Esophagus (tissue), 2 donors: ENCODE results near the gene CCSER2. TPM values are rescaled to one million over a fixed set of nuclear protein-coding genes. Genes with fewer than 3 reads are reported as not detected.
"Not testable (repeated sequence)": the region's sequence is repeated elsewhere in the genome, so short reads cannot be mapped to it uniquely, and the experiment has no call there.

Experiments
- H3K27ac ChIP-seq, 2 donors: one replicate each; pipeline ENCODE4 v1.5.1; 2013; ENCODE audit warnings: low read depth in 2 of 2, mild to moderate bottlenecking in 2 of 2, inconsistent platforms in 1 of 2, low read length in 1 of 2, moderate library complexity in 1 of 2
- H3K27me3 ChIP-seq, 2 donors: one replicate each; pipeline ENCODE4 v1.6.1; 2013; ENCODE audit warnings: low read length in 2 of 2, control low read depth in 1 of 2, mild to moderate bottlenecking in 1 of 2; ENCODE audit not compliant: insufficient read depth in 2 of 2, control insufficient read depth in 1 of 2
- H3K36me3 ChIP-seq, 2 donors: one replicate each; pipeline ENCODE4 v1.6.1; 2013; ENCODE audit warnings: low read length in 1 of 2; ENCODE audit not compliant: control insufficient read depth in 2 of 2, insufficient read depth in 2 of 2
- H3K4me1 ChIP-seq, 2 donors: one replicate each; pipeline ENCODE4 v1.6.1; 2013; ENCODE audit warnings: low read length in 1 of 2; ENCODE audit not compliant: control insufficient read depth in 2 of 2, insufficient read depth in 2 of 2
- H3K4me3 ChIP-seq, 2 donors: one replicate each; pipeline ENCODE4 v1.5.1; 2013; ENCODE audit warnings: low read length in 2 of 2, mild to moderate bottlenecking in 2 of 2, low read depth in 1 of 2, moderate library complexity in 1 of 2
- H3K9me3 ChIP-seq, 2 donors: one replicate each; pipeline ENCODE4 v1.6.1; 2013; ENCODE audit warnings: mild to moderate bottlenecking in 2 of 2, low read depth in 1 of 2, low read length in 1 of 2, moderate library complexity in 1 of 2; ENCODE audit not compliant: control insufficient read depth in 2 of 2, insufficient read depth in 1 of 2
- WGBS, 2 donors: extraction: QIAGEN DNeasy Blood & Tissue Kit; methylation state at CpG; one replicate each; pipeline ENCODE4 v1.1.7; 2013; 5-methylcytosine and 5-hydroxymethylcytosine counted together
- polyA plus RNA-seq, 2 donors: library from polyadenylated mRNA; stranded (reverse); fragments of 200-250 nt; gene quantifications; one replicate each; pipeline ENCODE4 v1.2.3, GENCODE V29; 2013
- donor health status: healthy with polysubstance abuse.
- donor health status: Bipolar disorder and iron deficiency.

Gene CCSER2
- 10 to 100 TPM; 10.0 to 11.6 TPM for polyA plus RNA-seq

GRCh38 chr10:84328418-84329195 lies at the start of gene CCSER2:
TSS of gene CCSER2 (plus strand) at chr10:84328589. CDS start at chr10:84371053, 42,464 bp downstream.
- H3K36me3 ChIP-seq, result no peaks in the 10 kb centered on the region
- H3K27me3 ChIP-seq, result no peaks in the 10 kb centered on the region
- peak within 1 kb of the TSS; percentile 98 to 99 for H3K4me3 ChIP-seq
- H3K9me3 ChIP-seq, result no peaks in the 10 kb centered on the region
- peak within 1 kb of the TSS; percentile 93 to 94 for H3K27ac ChIP-seq
- WGBS, 2 donors, result 0 to 1% methylated on average over 76 to 104 of the region's 104 CpGs
- H3K4me1 ChIP-seq, result peaks cover 0 to 2% of the 10 kb centered on the region in 2 donors

- not testable (repeated sequence) for H3K4me1 ChIP-seq
Observed at GRCh38 chr10:84279876-84280475, 48.4 kb upstream of the CCSER2 start.

GRCh38 chr10:84286695-84287094 lies 41.7 kb upstream of the CCSER2 start:
- Histone ChIP-seq H3K9me3 (no peaks in the 10 kb centered on the region), H3K4me3 (no peak overlapping the region), H3K27ac (no peak overlapping the region), H3K36me3 (no peaks in the 10 kb centered on the region), H3K27me3 (no peaks in the 10 kb centered on the region), H3K4me1 (no peaks in the 10 kb centered on the region)

More at GRCh38 chr10:84279876-84280475, 48.4 kb upstream of the CCSER2 start:
- 66 to 73% methylated on average over 30 of the region's 31 CpGs for WGBS, 2 donors
- H3K27ac ChIP-seq, H3K9me3 ChIP-seq, H3K4me3 ChIP-seq, H3K36me3 ChIP-seq, H3K27me3 ChIP-seq: not testable (repeated sequence)

- no peaks in the 10 kb centered on the region for H3K36me3 ChIP-seq
- no peaks in the 10 kb centered on the region for H3K4me1 ChIP-seq
- H3K27me3 ChIP-seq, result no peaks in the 10 kb centered on the region
- H3K27ac ChIP-seq, result no peak overlapping the region
- no peaks in the 10 kb centered on the region for H3K9me3 ChIP-seq
- H3K4me3 ChIP-seq, result no peak overlapping the region
- 93 to 98% methylated on average over 1 of the region's 1 CpG for WGBS, 2 donors
Observed at GRCh38 chr10:84288151-84288550, 40.2 kb upstream of the CCSER2 start.

GRCh38 chr10:84289521-84290200 lies 38.7 kb upstream of the CCSER2 start:
- no peak overlapping the region for H3K4me3 ChIP-seq
- no peaks in the 10 kb centered on the region for H3K27me3 ChIP-seq
- no peaks in the 10 kb centered on the region for H3K4me1 ChIP-seq
- H3K27ac ChIP-seq, result no peak overlapping the region
- WGBS, 2 donors, result 57 to 86% methylated on average over 1 of the region's 1 CpG
- no peaks in the 10 kb centered on the region for H3K9me3 ChIP-seq
- H3K36me3 ChIP-seq, result no peaks in the 10 kb centered on the region

- Histone ChIP-seq H3K9me3 (no peaks in the 10 kb centered on the region), H3K36me3 (no peaks in the 10 kb centered on the region), H3K4me3 (no peak overlapping the region), H3K27me3 (no peaks in the 10 kb centered on the region), H3K4me1 (no peaks in the 10 kb centered on the region), H3K27ac (no peak overlapping the region)
- WGBS, 2 donors, result 54 to 67% methylated on average over 3 of the region's 3 CpGs
Observed at GRCh38 chr10:84290235-84290634, 38.2 kb upstream of the CCSER2 start.

GRCh38 chr10:84291384-84291783 lies 37.0 kb upstream of the CCSER2 start:
- no peaks in the 10 kb centered on the region for H3K9me3 ChIP-seq
- H3K27ac ChIP-seq, result no peak overlapping the region
- H3K27me3 ChIP-seq, result no peaks in the 10 kb centered on the region
- WGBS, 2 donors, result 32 to 42% methylated on average over 1 of the region's 1 CpG
- no peak overlapping the region for H3K4me3 ChIP-seq
- H3K4me1 ChIP-seq, result no peaks in the 10 kb centered on the region
- H3K36me3 ChIP-seq, result no peaks in the 10 kb centered on the region

- Histone ChIP-seq H3K27ac (no peak overlapping the region), H3K4me3 (no peak overlapping the region), H3K27me3 (no peaks in the 10 kb centered on the region), H3K4me1 (no peaks in the 10 kb centered on the region), H3K9me3 (no peaks in the 10 kb centered on the region), H3K36me3 (no peaks in the 10 kb centered on the region)
- WGBS, 2 donors, result 95 to 96% methylated on average over 2 of the region's 2 CpGs
Observed at GRCh38 chr10:84292502-84292901, 35.9 kb upstream of the CCSER2 start.

GRCh38 chr10:84293171-84293570 lies 35.2 kb upstream of the CCSER2 start:
- H3K4me1 ChIP-seq, result no peaks in the 10 kb centered on the region
- H3K36me3 ChIP-seq, result no peaks in the 10 kb centered on the region
- no peak overlapping the region for H3K4me3 ChIP-seq
- H3K27me3 ChIP-seq, result no peaks in the 10 kb centered on the region
- no peaks in the 10 kb centered on the region for H3K9me3 ChIP-seq
- WGBS, 2 donors, result 75 to 82% methylated on average over 1 of the region's 1 CpG
- H3K27ac ChIP-seq, result no peak overlapping the region
